ENCODE data around the gene CTSZ. TPM values are rescaled to one million over a fixed set of nuclear protein-coding genes. Genes with fewer than 3 reads are reported as not detected.
"Not testable (repeated sequence)": the region's sequence is repeated elsewhere in the genome, so short reads cannot be mapped to it uniquely, and the experiment has no call there.

CTSZ gene
- total and polyA plus RNA-seq, 2 experiments from 2014 or later, result 3.7 to 71.3 TPM

- peaks cover 8% of the 10 kb centered on the region for H3K4me1 ChIP-seq (ENCODE audit: low read depth)
- no peak overlapping the region for H3K27ac ChIP-seq
- TF ChIP-seq CTCF (IDR thresholded peaks at IDR 0.05; ENCODE audit: low read depth, low read length), result no peak
- H3K9me3 ChIP-seq (ENCODE audit: low read depth), result no peaks in the 10 kb centered on the region
- peaks cover 40% of the 10 kb centered on the region for H3K36me3 ChIP-seq
- no peaks in the 10 kb centered on the region for H3K27me3 ChIP-seq
- DNase-seq (ENCODE audit: low read depth in 1 of 2, low spot score in 1 of 2), result peak in 1 of 2 donors; percentile 61
- no peak overlapping the region for H3K4me3 ChIP-seq
Measured at GRCh38 chr20:58985656-58986055, 21.4 kb downstream of the CTSZ start.

- Histone ChIP-seq H3K9me3 (ENCODE audit: low read depth) (no peaks in the 10 kb centered on the region), H3K4me3 (no peak overlapping the region), H3K36me3 (peaks cover 31% of the 10 kb centered on the region), H3K27ac (peak overlapping the region; percentile 54), H3K27me3 (no peaks in the 10 kb centered on the region), H3K4me1 (ENCODE audit: low read depth) (peaks cover 8% of the 10 kb centered on the region)
- no peak for DNase-seq (ENCODE audit: low read depth in 1 of 2, low spot score in 1 of 2)
- no peak for TF ChIP-seq CTCF (IDR thresholded peaks at IDR 0.05; ENCODE audit: low read depth, low read length)
Measured at GRCh38 chr20:58984691-58985090, 22.4 kb downstream of the CTSZ start.

GRCh38 chr20:58983115-58983468 lies 24.0 kb downstream of the CTSZ start:
- H3K27ac ChIP-seq; H3K4me1 ChIP-seq (ENCODE audit: low read depth); DNase-seq (ENCODE audit: low read depth in 1 of 2, low spot score in 1 of 2); H3K4me3 ChIP-seq; H3K9me3 ChIP-seq (ENCODE audit: low read depth); H3K27me3 ChIP-seq: not testable (repeated sequence)
- H3K36me3 ChIP-seq, result peaks cover 15% of the 10 kb centered on the region

- Histone ChIP-seq H3K4me3 (peak overlapping the region; percentile 92), H3K9me3 (ENCODE audit: low read depth) (no peaks in the 10 kb centered on the region), H3K36me3 (peaks cover 10% of the 10 kb centered on the region), H3K27me3 (no peaks in the 10 kb centered on the region), H3K27ac (peak overlapping the region; percentile 34), H3K4me1 (ENCODE audit: low read depth) (peaks cover 8% of the 10 kb centered on the region)
- DNase-seq (ENCODE audit: low read depth in 1 of 2, low spot score in 1 of 2), result no peak
- no peak for TF ChIP-seq CTCF (IDR thresholded peaks at IDR 0.05; ENCODE audit: low read depth, low read length)
Measured at GRCh38 chr20:58982406-58983114, 24.5 kb downstream of the CTSZ start.

- DNase-seq (ENCODE audit: low read depth in 1 of 2, low spot score in 1 of 2), result no peak
- H3K27me3 ChIP-seq, result no peaks in the 10 kb centered on the region
- no peak for TF ChIP-seq CTCF (IDR thresholded peaks at IDR 0.05; ENCODE audit: low read depth, low read length)
- H3K36me3 ChIP-seq, result peaks cover 2% of the 10 kb centered on the region
- H3K4me3 ChIP-seq, result peak overlapping the region; percentile 92
- H3K4me1 ChIP-seq (ENCODE audit: low read depth), result peaks cover 8% of the 10 kb centered on the region
- peak overlapping the region; percentile 87 for H3K27ac ChIP-seq
- no peaks in the 10 kb centered on the region for H3K9me3 ChIP-seq (ENCODE audit: low read depth)
Measured at GRCh38 chr20:58981628-58982364, 25.3 kb downstream of the CTSZ start.
